ENCODE measurements around the gene PLCD1.

Gene PLCD1

DNA sequence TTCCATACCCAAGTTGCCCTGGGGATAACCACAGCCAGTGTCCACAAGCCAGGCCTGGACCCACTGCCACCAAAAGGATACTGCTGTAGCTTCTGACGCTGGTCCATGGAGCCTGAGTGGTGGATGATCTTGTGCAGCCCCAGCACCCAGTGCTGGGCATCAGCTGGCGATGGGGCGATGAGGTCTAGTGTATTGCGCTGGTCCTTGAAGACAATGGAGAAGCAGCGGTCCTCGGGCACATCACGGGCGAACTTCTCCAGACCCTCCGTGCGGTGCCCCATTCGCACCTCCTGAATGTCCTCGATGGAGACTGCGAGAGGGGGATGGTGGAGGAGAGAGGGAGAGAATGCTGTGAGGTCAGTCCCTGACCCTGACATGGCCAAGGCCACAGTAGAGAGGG, 13.0 kb downstream of the PLCD1 start:
- no peak for DNase-seq

DNA sequence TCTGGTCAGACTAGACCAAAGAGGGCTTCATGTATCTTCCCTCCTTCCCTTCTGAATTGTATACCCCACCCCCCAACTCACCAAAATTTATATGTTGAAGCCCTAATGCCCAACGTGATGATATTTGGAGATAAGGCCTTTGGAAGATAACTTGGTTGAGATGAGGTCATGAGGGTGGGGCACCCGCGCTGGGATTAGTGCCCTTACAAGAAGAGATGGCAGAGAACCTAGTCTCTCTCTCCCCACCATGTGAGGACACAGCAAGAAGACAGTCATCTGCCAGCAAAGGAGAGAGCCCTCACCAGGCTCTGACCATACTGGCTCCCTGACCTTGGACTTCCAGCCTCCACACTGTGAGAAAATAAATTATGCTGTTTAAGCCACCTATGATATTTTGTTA, 13.5 kb downstream of the PLCD1 start:
- no peak for DNase-seq

DNA sequence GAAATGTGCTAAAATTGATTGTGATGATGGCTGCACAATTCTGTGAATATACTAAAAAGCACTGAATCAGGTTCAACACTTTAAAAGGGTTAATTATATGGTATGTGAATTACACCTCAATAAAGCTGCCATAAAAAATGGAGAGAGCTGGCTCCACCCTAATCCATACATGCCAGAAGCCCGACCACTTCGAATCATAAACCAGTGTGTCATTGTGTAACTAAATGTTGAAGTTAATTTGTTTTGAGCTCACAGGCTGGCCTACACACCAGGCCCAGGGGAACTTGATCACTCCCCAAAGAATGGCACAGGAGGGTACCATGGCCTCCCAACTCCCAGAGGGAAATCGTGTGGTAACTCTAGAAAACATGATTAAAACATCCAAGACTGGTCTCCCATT, 14.0 kb downstream of the PLCD1 start:
- no peak for DNase-seq

DNA sequence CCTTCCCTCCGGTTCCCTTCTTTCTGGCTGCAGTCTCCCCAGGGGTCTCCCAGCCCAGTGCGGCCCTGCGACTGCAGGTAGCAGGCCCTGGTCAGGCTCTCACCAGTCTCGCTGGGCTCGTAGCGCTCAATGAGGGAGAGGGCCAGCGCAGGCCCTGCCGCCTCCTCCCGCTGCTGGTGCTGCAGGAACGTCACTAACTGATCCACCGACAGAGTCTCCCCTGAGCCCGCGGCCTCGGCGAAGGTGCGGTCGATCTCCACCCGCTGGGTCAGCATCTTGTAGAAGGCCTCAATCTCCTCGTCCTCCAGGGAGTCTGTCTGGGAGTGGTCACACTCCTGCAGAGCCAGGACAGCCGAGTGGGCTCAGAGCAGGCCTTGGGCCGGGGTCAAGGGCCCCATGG, 18.3 kb downstream of the PLCD1 start:
- no peak for DNase-seq

DNA sequence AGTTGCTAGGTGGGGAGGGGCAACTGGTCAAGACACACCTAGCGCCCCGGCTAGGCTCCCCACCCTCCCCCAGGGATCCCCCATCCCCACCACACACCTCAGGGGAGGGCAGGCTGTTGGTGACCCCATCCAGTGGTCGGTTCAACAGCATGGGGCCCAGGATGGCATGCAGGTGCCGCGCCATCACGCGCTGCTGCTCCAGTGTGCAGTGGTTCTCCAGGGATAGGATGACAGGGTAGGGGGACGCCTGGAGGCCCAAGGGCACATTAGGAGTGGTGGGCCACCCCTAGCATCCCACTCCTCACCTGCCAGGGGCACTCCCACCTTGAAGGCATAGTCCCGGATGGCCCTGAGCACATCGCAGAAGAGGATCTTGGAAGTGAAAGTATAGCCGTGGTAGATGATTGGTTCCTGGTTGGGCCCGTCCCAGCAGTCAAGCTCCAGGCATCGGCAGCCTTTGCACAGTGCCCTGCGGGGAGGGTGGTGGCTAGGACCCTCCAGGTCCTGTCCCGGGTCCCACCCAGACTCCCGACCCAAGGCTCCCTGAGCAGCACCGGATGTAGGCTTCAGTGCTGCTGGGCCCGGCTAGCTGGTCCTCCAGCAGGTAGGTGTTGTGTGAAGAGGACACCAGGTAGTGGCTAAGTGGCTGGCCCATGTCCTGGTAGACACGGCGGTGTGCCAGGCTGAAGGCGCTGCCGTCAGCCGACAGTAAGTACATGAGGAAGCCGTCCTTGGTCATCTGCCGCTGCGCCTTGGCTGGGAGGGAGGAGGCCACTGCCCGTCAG, 19.4 kb downstream of the PLCD1 start:
- no peak for DNase-seq

GRCh38 chr3:38008971-38009580, 20.4 kb downstream of the PLCD1 start:
- DNase-seq = no peak

DNA sequence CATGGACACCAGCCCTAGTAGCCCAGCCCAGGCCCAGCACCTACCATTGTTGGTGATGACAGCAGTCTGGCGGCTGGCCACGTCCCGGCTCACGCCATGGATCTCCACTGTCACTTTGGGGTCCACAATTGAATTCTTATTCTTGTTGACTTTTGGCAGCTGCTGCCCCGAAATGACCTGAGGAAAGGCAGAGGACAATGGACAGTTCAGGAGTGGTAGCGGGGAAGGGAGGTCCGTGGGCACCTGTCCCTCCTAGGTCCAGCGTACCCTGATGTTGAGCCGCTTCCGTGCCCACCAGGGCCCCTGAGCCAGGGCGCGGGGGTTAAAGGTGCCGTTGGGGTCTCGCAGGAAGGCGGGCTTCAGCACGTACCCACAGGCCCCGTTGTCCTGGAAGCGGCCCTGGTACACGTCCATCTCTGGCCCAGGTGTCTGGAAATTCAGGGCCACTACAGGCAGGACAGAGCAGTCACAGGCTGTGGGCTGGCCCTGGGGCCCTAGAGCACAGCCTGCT, 21.2 kb downstream of the PLCD1 start:
- no peak for DNase-seq

GRCh38 chr3:38007754-38008090, 21.7 kb downstream of the PLCD1 start:
- DNase-seq = no peak

- DNase-seq = no peak
These were observed 22.9 kb downstream of the PLCD1 start for GRCh38 chr3:38006445-38006995.

DNA sequence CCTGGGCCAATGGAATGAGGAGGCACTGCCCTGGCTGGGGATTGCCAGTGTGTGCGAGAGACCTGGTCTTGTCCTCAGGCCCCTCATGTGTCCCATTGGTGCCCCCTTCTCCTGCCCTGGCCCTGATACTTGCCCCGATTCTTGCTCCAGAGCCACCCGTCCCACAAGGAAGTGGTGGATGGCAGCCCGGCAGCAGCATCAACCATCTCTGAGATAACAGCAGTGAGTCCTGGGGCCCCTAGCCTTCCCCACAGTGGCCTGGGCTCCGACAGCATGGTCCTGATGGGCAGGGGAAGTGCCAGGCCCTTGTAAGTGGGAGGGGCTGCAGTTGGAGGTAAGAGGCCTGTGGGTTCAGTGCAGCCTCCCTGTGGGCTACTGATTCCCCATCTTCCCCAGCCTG, 23.4 kb downstream of the PLCD1 start:
- no peak for DNase-seq

- DNase-seq = no peak
These were observed 24.1 kb downstream of the PLCD1 start for GRCh38 chr3:38005076-38006020.

- DNase-seq = peak; percentile 7
These were observed 24.9 kb downstream of the PLCD1 start for GRCh38 chr3:38004415-38005075.

DNA sequence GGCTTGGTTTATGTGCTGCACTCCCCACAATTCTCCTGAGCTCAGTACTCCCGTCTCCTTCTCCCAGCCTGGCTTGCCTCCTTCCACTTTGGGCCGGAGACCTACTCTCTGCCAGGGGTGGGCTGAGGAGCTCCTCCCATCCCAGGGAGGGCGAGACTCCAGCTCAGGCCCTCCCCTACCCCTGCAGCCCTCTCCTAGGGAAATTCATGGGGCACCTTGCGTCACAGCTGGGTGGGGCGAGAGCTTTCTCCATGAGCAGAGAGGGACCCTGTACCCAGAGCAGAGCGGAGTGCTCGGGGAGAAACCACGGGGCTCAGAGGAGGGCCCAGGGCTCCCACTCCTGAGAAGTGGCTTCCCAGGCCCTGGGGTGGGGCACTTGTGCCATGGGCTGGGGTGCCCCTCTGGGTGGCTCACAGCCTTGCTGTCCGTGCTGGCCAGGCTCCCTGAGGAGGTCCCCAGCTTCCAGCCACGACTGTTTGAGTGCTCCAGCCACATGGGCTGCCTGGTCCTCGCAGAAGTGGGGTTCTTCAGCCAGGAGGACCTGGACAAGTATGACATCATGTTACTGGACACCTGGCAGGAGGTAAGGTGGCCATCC, 25.5 kb downstream of the PLCD1 start:
- DNase-seq = no peak

DNA sequence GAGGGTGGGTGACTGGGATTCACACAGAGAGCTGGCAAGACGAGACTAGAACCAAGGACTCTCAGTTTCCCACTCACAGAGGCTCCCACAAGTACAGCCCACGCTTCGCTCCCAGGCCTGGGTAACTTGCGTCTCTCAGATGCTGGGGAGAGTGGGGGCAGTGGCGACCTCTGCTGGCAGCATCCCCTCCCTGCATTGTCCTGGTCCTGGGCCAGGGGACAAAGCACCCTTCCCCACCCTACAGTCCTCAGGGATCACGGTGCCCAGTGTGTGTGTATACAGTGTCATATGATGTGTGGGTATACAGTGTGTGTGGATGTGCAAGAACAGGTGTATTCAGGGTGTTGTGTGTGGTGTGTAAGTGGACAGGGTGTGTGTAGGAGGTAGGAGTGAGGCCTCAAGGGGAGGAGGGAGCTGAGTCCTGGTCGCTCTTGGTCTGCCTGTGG, 26.0 kb downstream of the PLCD1 start:
- no peak for DNase-seq

DNA sequence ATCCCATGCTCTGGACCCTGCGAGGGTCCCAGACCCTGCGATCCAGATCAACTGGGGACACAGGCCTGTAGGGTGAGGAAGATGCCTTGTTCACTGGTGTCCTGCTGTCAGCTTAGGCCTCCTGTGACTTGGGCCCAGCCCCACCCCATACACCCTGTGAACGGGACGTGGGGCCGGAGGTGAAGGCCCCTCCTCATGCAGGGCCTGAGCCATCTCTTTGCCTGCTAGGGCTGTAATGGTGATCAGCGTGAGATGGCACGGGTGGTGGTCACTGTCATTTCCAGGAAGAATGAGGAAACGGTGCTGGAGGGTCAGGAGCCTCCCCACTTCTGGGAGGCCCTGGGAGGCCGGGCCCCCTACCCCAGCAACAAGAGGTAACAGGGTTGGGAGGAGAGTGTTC, 26.5 kb downstream of the PLCD1 start:
- no peak for DNase-seq

GRCh38 chr3:38002291-38002876, 27.1 kb downstream of the PLCD1 start:
- DNase-seq = no peak

- DNase-seq = no peak
These were observed 27.9 kb downstream of the PLCD1 start for GRCh38 chr3:38001456-38002081.

GRCh38 chr3:38000965-38001455, 28.4 kb downstream of the PLCD1 start:
- no peak for DNase-seq

DNA sequence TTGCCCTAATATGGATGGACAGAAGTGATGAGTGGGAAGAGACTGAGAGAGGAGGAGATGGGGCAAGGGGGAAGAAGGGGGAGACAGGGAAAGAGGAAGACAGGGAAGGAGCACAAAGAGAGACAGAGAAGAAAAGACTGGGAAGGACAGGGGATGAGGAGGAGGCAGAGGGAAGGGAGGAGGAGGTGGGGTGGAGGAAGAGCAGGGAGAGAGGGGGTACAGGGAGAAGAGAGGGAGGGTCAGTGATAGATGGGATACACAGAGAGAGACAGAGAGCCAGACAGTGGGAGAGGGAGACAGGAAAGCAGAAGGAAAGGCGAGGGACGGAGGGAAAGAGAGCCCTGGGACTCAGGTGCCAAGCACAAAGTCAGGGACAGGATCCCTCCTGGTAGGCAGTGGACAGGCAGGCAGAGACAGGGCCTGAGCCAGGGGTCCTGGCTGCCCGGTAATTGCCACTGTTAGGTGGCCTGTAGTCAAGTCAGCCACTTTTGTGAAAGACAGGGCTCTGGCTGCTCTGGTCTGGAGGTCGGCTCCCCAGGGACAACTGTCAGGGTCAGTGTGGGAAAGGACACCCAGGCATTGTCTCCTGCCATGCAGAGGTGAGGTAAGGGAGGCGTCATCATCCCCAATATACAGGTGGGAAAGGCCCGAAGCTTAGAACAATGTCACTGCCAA, 29.1 kb downstream of the PLCD1 start:
- no peak for DNase-seq

DNA sequence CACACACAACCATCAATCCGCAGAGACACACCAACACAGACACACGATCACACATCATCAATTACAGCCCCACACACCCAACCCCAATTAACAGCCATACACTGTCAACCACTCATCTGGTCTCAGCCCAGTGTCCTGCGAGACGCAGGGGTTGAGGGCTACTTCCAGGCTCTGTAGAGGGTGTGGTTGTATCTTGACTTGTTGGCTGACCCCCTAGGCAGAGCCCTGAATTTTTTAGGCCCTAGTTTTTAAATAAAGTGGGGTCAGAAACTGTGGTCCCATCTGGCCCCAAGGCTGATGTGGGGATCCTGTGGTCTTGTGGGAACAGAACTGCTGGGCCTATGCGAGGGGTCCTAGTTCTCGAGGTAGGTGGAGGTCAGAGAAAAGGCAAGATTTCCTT, 29.6 kb downstream of the PLCD1 start:
- no peak for DNase-seq
